ENCODE data around the gene ACCS.

ACCS gene

DNA sequence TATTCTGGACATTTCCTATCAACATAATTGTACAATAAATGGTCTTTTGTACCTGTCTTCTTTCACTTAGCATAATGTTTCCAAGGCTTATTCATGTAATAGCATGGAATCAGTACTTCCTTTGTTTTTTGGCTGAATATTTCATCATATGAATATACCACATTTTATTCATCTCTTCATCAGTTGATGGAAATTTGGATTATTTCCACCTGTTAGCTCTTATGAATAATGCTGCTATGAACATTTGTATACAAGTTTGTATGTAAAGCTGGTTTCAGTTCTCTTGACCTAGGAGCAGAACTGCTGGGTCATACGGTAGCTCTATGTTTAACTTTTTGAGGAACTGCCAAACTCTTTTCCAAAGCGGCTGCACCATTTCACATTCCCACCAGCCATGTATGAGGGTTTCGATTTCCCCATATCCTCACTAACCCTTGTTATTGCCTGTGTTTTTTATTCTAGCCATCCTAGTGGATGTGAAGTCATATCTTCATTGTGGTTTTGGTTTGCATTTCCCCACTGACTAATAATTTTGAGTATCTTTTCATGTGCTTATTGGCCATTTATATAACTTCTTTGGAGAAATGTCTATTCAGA is 50.3 kb downstream of the ACCS start:
- Histone ChIP-seq H3K4me3 (ENCODE audit: low read depth, low read length) (no peak overlapping the region), H3K4me1 (ENCODE audit: control insufficient read depth, insufficient read depth, low read length) (no peaks in the 10 kb centered on the region), H3K9me3 (ENCODE audit: control insufficient read depth, insufficient read depth, low read depth, low read length) (no peaks in the 10 kb centered on the region), H3K36me3 (ENCODE audit: control insufficient read depth in 2 of 2, insufficient read depth in 1 of 2, low read length in 2 of 2) (peaks cover 0 to 81% of the 10 kb centered on the region in 2 experiments; a peak in 1 of 3 replicates), H3K27ac (ENCODE audit: extremely low read depth, low read depth, low read length) (no peak overlapping the region)
- ChIA-PET POLR2A (interaction anchor here (0.7 kb wide), 1 partner anchor 265 kb away, joined by 3 read pairs; no protein-coding TSS in a partner anchor), CTCF (interaction anchor here (0.6 to 2.1 kb wide), 3 partner anchors 12 to 863 kb away, joined by 3 to 7 read pairs (median 6); no protein-coding TSS in a partner anchor)
- no peak for TF ChIP-seq ATF2 (tag by site-specific recombination; IDR thresholded peaks at IDR 0.05; ENCODE audit: low read depth)
- 0 out of 2 replicates have a peak, but pooled peaks have one; percentile 39 for TF ChIP-seq ZNF10 (tag by site-specific recombination; IDR thresholded peaks at IDR 0.05)
- TF ChIP-seq, protein P1, sequence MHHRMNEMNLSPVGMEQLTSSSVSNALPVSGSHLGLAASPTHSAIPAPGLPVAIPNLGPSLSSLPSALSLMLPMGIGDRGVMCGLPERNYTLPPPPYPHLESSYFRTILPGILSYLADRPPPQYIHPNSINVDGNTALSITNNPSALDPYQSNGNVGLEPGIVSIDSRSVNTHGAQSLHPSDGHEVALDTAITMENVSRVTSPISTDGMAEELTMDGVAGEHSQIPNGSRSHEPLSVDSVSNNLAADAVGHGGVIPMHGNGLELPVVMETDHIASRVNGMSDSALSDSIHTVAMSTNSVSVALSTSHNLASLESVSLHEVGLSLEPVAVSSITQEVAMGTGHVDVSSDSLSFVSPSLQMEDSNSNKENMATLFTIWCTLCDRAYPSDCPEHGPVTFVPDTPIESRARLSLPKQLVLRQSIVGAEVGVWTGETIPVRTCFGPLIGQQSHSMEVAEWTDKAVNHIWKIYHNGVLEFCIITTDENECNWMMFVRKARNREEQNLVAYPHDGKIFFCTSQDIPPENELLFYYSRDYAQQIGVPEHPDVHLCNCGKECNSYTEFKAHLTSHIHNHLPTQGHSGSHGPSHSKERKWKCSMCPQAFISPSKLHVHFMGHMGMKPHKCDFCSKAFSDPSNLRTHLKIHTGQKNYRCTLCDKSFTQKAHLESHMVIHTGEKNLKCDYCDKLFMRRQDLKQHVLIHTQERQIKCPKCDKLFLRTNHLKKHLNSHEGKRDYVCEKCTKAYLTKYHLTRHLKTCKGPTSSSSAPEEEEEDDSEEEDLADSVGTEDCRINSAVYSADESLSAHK (tag by site-specific recombination; IDR thresholded peaks at IDR 0.05) = peak; percentile 43; the same call in 1 of the 2 replicates

- TF ChIP-seq ZBTB17 (tag by site-specific recombination; IDR thresholded peaks at IDR 0.05) (no peak), ZXDB (tag by site-specific recombination; IDR thresholded peaks at IDR 0.05) (no peak), OVOL3 (tag by site-specific recombination; IDR thresholded peaks at IDR 0.05) (no peak), GLIS1 (tag by site-specific recombination; IDR thresholded peaks at IDR 0.05) (no peak), ZNF623 (tag by site-specific recombination; IDR thresholded peaks at IDR 0.05) (no peak), ZNF529 (tag by site-specific recombination; IDR thresholded peaks at IDR 0.05; ENCODE audit: insufficient replicate concordance) (no peak), ZSCAN18 (tag by site-specific recombination; IDR thresholded peaks at IDR 0.05) (no peak), ZFP41 (tag by site-specific recombination; IDR thresholded peaks at IDR 0.05; ENCODE audit: borderline replicate concordance) (no peak), PBX3 (CRISPR knock-in tag; IDR thresholded peaks at IDR 0.05) (no peak), ZNF350 (tag by site-specific recombination; IDR thresholded peaks at IDR 0.05) (no peak), ZFHX2 (tag by site-specific recombination; conservative IDR thresholded peaks at IDR 0.05) (no peak)
- TF ChIP-seq, protein P2, sequence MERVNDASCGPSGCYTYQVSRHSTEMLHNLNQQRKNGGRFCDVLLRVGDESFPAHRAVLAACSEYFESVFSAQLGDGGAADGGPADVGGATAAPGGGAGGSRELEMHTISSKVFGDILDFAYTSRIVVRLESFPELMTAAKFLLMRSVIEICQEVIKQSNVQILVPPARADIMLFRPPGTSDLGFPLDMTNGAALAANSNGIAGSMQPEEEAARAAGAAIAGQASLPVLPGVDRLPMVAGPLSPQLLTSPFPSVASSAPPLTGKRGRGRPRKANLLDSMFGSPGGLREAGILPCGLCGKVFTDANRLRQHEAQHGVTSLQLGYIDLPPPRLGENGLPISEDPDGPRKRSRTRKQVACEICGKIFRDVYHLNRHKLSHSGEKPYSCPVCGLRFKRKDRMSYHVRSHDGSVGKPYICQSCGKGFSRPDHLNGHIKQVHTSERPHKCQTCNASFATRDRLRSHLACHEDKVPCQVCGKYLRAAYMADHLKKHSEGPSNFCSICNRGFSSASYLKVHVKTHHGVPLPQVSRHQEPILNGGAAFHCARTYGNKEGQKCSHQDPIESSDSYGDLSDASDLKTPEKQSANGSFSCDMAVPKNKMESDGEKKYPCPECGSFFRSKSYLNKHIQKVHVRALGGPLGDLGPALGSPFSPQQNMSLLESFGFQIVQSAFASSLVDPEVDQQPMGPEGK (tag by site-specific recombination; IDR thresholded peaks at IDR 0.05) = no peak
- TF ChIP-seq, protein P3, sequence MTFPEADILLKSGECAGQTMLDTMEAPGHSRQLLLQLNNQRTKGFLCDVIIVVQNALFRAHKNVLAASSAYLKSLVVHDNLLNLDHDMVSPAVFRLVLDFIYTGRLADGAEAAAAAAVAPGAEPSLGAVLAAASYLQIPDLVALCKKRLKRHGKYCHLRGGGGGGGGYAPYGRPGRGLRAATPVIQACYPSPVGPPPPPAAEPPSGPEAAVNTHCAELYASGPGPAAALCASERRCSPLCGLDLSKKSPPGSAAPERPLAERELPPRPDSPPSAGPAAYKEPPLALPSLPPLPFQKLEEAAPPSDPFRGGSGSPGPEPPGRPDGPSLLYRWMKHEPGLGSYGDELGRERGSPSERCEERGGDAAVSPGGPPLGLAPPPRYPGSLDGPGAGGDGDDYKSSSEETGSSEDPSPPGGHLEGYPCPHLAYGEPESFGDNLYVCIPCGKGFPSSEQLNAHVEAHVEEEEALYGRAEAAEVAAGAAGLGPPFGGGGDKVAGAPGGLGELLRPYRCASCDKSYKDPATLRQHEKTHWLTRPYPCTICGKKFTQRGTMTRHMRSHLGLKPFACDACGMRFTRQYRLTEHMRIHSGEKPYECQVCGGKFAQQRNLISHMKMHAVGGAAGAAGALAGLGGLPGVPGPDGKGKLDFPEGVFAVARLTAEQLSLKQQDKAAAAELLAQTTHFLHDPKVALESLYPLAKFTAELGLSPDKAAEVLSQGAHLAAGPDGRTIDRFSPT (tag by site-specific recombination; IDR thresholded peaks at IDR 0.05) = no peak
- H3K36me3 ChIP-seq (ENCODE audit: control insufficient read depth in 2 of 2, insufficient read depth in 1 of 2, low read length in 2 of 2) = peaks cover 0 to 73% of the 10 kb centered on the region in 2 experiments; a peak in 2 of 3 replicates
- CTCF ChIA-PET = interaction anchor here (0.7 to 1.9 kb wide), 8 partner anchors 10 to 435 kb away, joined by 3 to 14 read pairs (median 4); partner anchors contain the start of gene EXT2
- H3K27ac ChIP-seq (ENCODE audit: extremely low read depth, low read depth, low read length) = no peak overlapping the region
- H3K4me3 ChIP-seq (ENCODE audit: low read depth, low read length) = no peak overlapping the region
- H3K4me1 ChIP-seq (ENCODE audit: control insufficient read depth, insufficient read depth, low read length) = no peaks in the 10 kb centered on the region
- POLR2A ChIA-PET = no interaction called here
- H3K9me3 ChIP-seq (ENCODE audit: control insufficient read depth, insufficient read depth, low read depth, low read length) = no peaks in the 10 kb centered on the region
Measured at GRCh38 chr11:44120169-44120568, 54.1 kb downstream of the ACCS start.

All from HEK293 (cell line).